Left renal pelvis (tissue), 4 donors: Measurements from ENCODE around the gene PARD3. TPM values are rescaled to one million over a fixed set of nuclear protein-coding genes. Genes with fewer than 3 reads are reported as not detected.
A peak's percentile ranks its signal among the peaks of the same experiment; 100 is the strongest.

Source experiments
- DNase-seq, 4 donors: peaks; one replicate each; pipeline ENCODE4 v3.0.0-alpha.2; 2013; ENCODE audit warnings: low read depth in 4 of 4, low spot score in 3 of 4
- polyA plus RNA-seq, 4 donors: library from polyadenylated mRNA; unstranded; fragments of 120-200 nt; gene quantifications; one replicate each; pipeline ENCODE4 v1.2.1, GENCODE V29; 2013; ENCODE audit not compliant: insufficient read length in 4 of 4

Gene PARD3
- polyA plus RNA-seq, 4 donors = 56.7 to 75.5 (median 69.4) TPM

DNA sequence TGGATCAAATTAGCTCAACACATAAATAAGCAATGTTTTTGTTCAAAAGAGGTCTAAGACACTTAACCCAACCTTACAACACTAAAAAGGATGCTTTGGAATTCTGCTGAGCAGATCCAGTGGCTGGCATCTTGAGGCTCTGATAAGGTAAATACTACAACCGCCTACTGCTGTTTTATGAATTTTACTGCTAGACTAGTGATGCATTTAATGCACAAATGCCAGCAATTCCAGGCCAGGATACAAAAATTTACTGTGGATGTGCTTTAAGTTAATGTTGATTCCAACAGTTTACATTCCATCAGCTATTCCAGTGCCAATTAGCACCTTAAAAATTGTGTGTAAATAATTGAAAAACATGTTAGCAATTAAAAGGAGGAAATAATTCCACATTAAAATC lies 261.3 kb downstream of the PARD3 start:
- DNase-seq = no peak

DNA sequence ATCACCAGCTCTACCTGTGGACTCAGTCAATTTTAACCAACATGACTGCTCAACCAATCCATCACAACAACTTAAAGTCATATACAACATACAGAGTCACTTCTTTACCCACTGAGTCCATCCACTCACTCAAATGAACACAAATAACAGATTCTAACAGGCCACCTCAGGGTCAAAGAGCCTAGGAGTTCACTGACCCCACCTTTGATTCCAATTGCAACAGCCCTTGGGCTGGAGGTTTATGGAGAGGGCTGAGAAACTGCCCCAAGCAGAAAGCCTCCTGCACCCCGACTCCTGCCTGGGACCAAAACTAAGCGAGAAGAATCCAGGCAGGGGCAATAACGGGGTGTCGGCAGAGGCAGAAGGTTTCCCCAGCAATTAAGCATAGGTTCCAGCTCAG lies 263.8 kb downstream of the PARD3 start:
- DNase-seq = no peak

DNA sequence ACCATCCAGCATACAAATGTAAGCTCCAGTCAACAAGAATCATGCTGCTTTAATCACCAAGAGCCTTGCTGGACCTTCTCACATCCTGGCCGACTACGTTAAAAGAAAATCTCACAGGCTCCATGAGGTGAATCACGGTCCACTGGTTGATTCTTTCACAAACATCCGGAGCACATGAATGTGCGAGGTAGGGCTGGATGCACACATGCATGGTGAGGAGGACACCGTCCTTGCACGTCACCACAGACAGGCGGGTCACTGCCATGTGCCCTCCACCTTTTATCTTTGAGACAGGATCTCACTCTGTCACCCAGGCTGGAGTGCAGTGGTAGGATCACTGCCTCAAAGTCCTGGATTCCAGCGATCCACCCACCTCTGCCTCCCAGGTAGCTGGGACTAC lies 265.1 kb downstream of the PARD3 start:
- DNase-seq = no peak

DNA sequence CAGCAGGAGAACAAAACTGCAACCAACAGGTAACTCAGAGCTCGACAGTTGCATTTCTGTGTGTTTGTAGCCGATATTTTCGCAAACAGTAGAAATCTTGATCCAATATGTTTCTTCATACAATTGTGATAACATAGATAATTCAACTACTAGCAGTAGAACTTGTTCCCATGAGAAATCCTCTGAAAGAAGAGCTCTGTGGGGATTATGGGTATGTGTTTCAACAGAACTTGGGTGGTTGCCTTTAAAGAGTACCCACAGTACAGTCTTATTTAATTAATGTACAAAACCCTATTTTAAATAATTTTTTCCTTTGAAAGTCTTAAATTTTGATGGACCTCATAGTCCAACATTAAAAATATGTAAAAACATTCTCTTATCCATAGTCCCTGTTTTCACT lies 266.1 kb downstream of the PARD3 start:
- no peak for DNase-seq

DNA sequence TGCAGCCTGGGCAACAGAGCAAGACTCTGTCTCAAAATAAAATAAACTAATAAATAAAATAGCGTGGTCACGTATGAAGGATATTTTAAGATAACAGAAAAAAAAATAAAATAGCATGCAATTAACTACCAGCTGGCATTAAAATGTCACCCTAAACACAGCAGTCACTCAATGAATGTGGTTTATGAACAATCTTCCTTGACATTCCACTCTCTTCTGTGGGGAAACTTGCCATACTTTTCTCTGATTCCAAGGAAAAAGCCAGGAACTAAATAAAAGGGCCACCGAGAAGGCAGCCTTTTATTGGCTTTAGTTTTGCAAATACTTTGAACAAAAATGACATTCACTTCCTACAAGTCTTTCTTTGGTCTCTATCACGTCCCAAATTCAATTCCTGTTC lies 266.6 kb downstream of the PARD3 start:
- DNase-seq = no peak

DNA sequence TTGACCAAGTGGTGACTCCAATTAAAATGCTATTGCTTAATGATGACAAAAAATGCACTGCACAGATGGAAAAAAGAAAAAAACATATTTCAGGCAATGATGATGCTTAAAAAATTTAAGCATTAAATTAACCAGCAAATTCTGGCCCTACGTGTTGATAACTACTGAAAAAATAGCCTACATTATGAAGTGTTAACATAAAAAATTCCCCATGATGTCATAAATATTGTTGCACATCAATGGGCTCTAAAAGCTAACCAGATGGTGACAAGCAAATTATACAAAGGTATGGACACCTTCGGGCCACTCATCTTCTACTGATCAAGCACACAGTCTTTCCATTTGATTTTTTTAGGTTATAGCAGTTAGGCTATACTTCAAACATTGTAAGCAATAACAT lies 267.4 kb downstream of the PARD3 start:
- no peak for DNase-seq

DNA sequence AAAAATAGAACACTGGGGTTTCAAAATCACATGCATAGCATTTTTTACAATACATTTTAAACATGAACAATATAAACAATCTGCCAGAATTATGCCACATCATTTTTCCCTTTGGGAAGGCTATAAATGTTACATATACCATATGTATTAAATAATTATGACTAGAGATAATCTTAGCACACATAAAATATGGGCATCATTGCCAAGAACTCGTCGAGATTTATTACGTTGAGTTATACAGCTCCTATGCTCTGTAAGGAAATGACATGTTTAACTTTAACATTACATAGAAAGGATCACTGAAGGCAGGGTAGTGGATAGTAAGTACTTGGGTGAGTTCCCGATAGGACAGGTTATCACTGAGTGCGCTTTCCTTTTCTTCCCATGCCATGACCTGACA lies 267.8 kb downstream of the PARD3 start:
- DNase-seq = peak; percentile 27 to 48 (median 42)

DNA sequence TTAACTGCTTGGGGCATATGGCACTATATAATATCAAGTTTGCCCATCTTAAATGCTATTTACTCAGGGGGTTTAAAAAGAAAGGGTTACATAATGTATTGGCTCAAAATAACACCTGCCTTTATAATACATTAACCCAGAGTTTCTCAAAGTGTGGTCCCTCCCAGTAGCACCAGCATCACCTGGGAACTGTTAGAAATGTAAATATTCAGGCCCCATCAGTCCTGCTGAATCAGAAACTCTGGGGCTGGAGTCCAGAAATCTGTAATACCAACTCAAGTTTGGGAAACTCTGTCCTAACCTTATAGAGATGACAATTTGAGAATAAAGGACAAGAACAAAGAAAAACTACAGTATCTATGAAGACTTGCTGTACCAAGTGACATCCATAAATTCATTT lies 270.7 kb downstream of the PARD3 start:
- DNase-seq = no peak

DNA sequence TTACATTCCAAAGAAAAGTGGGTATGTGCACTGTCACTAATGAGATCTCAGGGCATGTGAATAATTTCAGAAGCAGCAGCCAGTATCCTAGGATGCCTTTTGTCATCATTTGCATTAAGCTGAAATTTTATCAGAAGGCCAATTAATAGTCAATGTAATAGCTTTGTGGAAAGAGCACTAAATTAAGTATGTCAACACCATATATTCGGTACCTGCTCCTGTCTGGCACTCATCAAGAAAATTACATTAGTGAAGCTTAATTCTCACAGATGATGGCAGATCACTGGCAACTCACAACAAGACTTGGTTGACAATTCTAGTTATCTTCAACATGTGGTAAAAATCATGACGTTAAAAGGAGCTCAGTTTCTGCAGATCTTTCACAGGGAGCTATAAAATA lies 271.4 kb downstream of the PARD3 start:
- no peak for DNase-seq

DNA sequence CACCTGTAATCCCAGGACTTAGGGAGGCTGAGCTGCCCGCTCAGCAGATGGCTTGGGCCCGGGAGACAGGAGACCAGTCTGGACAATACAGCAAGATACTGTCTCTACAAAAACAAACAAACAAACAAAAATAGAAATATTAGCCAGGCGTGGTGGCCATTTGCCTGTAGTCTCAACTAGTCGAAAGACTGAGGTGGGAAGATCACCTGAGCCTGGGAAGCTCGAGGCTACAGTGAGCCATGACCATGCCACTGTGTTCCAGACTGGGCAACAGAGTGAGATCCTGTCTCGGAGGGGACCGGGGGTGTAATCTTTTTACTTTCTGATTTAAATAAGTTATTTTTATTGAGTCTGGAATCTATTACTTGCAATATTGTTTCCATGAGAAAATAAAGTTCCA lies 274.6 kb downstream of the PARD3 start:
- no peak for DNase-seq

DNA sequence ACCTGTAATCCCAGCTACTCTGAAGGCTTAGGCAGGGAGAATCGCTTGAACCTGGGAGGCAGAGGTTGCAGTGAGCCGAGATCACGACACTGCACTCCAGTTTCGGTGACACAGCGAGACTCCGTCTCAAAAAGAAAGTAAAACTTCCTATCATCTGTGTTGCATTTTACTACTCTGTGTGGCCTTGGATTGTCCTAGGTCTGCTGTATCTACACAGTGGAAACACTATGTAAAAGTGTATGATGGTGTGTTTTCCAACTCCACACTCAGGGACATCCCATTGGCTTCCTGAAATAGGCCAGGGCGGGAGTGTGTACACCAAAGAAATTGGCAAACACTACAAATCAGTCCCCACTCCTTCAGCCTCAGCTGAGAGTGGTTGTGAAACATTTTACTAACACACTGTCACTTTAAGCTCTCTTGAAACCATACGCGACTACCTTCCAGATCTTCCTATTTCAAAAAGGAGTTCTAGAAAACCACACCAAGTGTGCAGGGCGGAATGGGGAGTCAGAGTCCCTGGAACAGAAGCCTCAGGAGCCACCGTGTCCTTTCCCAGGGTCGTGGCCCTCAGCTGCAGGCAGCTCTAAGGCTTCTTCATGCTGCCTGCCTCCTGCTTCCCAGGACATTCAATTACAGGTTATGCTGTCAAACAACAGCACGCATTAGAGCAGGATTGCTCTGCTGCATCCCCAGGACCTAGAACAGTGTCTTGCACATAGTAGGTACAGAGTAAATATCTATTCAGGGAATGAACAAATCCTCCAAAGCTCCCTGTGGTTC lies 275.4 kb downstream of the PARD3 start:
- no peak for DNase-seq

DNA sequence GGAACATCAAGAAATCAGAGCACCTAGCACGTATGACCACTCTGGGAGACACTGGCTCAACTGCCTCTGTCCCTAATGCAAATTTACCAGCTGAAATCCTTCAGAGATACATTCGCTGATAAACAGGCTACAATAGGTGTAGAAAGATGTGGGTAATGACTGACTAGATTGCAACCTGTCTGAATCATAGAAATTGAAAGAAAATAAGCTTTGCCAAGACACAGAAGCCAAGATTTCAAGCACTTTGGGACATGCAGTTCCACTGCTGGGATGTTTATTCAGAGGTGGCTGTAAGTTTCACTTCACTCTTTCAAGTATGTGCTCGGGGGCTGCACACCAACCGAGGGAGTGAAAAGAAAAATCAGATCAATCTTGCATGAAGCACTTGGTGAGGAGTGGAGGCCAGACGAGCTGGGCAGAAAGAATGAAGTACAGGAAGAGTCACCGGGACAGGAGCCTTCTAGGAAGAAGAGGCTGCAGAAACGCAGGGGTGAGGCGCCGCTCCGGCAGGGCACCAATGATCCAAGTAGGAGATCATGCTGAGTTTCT lies 276.7 kb downstream of the PARD3 start:
- DNase-seq = no peak

DNA sequence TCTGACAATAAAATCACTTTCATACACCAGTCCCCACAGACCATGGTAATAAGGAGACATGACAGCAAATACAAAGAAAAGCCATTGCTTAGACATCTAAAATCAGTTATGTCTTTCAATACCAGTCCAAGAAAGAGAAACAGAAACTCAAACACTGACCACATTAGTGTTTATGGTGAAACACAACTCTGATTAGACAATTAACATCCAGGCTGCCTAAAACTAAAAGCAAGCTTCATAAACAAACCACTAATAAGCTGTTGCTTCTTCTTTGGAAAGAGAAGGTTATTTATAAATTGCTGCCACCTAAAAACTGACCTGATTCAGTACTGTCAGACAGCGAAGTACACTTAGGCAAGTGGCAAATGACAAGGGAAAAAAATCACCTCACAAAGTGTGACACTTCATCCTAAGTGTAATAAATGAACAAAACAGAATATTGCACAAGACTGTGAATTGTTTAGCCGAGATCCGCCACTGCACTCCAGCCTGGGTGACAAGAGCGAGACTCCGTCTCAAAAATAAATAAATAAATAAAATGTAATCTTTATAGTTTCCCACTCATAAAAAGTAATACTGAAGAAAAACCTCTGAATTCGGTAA lies 277.4 kb downstream of the PARD3 start:
- no peak for DNase-seq

DNA sequence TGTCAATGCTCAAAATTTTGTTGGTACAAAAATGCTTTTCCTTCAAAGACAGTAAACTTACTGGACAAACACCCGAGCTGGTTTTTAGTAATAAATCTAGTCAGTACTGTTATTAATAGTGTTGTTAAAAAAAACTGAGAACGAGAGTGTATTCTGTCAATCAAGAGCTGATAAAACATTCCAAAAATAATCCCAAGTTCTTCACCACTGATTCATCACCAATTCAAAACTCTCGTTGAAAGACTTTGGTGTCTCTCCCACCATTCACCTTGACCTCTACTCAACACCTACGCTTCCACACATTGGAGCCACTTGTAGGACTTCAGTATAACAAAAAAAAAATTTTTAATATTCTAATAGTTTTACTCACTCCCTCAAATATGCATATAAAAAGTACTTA lies 279.2 kb downstream of the PARD3 start:
- no peak for DNase-seq

DNA sequence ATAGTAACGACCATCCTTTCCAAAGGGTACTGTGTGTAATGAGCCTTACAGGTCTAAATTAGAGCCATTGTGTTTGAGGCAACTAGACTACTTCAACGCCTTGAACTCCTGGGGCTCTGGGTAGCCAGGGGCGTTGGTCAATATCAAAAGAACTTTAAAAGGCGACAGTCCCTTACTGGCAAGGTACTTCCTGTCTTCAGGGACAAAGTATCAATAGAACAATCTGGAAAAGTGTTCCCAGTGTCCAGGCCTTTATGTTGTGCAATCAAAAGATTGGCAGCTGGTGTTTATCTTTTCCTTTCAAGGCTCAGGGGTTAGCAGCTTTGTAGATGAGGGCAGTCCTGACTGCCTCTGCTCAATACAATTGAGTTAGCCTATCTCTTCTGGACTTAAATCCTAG lies 284.3 kb downstream of the PARD3 start:
- DNase-seq = no peak

DNA sequence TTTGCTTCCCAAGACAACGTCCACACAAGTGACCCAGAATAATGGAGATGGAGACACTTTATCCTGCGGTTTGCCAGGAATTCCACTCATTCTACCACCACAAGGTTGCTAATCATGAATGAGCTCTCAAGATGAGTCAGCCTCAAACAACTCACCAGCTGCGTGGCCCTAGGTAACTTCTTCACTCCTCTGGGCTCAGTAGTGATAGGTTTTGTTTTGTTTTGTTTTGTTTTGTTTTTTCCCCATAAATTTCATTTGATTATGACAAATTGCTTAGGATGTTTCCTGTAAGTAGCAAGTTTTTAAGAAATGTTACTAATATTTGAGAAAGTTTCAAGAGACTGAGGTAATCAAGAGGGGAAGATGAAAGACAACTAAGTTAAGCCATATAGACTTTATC lies 286.8 kb downstream of the PARD3 start:
- no peak for DNase-seq

DNA sequence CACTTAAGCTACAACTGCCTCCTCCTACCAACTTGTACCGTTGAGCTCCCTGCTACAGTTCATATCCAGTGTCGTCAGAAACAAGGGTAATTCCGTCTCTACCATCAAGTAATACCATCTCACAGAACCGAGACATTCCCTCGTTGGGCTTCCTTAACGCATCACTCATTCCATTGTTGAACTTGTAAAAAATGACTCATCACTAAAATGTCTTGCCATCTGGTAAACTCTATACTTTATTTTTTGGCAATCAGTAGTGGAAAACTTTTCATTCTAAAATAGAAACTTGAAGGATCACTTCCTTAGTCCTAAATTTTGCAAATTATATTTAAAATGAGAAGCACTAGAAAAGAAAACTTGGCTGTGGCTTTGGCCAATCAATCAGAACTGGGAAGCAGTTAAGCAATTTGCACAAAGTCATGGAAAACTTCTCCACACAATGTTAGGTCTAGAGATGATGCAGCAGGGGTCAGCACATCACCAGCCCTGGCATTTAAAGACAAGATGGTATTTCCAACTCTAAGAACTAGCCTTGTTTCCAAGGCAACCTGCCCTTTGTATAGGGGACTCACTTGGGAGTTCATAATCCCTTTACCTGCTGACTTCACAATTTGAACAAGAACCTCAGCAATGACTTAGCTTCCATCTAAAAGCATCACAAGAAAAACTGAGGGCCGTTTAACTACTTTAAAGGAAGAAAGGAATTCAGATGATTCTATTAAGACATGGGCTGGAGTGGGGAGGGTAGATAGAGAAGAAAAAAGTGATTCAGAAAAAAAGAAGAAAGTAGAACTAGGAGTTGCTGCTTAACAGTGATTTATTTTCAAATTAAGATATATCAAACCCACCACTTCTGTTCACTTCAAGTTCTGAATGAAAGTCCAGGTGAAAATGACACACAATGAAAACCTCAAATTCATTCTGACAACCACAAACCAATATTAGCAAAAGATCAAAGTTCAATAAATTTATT lies 288.1 kb downstream of the PARD3 start:
- DNase-seq = no peak

DNA sequence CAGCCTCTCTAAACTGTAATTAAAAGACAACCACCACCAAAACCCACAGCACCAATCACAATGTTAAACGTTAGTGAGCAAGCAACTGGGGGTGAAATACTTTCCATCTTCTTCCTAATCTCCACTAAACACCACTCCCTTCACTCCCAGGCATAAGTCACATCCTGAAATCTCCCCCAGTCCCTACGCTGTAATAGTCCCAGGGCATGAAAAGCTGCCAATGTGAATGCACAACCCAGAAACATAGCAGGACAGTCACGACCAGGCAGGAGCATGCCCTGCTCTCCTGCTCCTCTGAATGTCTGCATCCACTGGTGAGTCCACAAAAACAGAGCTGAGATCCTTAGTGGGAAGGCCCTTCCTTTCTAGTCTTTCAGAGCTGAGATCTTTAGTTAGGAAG lies 288.9 kb downstream of the PARD3 start:
- no peak for DNase-seq

DNA sequence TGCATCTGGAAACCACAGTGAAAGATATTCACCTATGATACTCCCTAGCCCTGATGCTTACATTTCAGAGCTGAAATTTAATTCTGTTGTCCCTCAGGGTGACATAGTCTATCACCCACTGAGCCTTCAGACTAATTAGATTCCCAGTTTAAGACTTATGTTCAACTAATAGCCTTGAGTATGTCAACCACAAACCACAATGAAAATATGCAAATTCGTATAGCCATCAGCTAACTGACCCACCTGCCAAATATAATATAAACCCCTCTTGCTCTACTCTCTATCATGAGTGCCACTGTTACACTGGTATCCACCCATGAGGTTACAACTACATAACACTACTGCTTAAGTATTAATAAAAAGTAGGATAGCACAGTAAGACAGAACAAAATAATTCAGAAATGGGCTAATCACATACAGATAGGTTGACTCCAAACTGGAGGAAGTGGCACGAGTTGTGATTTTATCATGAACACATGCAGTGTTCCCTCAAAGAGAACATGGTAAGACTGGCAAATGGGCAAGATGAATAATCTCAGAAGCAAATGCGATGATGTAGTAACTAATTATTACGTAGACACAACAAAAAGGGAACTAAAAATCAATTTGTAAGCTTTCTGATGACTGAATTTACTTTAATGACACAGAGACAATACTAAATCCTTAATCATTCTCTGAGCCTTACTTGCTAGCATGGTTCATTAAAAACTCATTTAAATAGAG lies 290.6 kb downstream of the PARD3 start:
- DNase-seq = no peak

DNA sequence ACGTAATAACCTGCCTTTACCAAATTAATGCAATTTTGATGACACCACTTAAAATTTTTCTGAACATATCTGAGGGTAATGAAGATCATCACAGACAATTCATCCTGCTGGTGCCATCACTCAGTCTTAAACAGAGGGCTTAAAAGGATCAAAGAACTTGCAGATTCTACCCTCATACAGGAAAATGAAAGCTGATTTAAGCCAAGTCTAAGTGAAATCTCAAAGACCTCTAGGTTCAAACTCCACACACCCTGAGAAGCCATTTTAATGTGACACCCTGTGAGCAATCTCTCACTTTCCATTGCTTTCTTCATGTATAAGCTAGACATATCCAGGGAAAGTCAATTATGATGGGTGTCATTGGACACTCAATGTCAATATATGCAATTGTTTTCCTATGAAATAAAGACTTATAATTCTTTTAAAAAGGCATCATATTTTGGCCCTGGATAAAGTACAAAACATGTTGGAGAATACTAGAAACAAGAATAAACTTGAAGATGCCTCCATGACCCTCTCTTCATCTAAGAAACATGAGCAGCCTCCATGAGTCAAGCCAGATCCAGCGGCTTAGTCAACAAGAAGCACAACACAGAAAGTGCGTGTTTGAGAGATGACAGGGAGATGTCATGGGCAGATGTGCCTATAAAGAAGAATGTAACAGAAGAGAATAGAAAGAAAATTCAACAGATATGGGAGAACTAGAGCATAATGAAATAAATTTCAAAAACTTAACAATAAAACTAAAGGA lies 291.9 kb downstream of the PARD3 start:
- no peak for DNase-seq
